GM10248 (cell line): ENCODE results near the gene ADAMTS6.

ENCODE experiments used
- CTCF ChIA-PET: fragments of 300-600 bp; sonication (Branson Sonifier 250); formaldehyde crosslinking; extraction: SDS; loops from one replicate; lab custom pipeline; 2021; ENCODE audit warnings: antibody characterized with exemption; lab: Yijun Ruan, JAX
- POLR2A ChIA-PET: fragments of 350-650 bp; sonication (Branson Sonifier 250); formaldehyde crosslinking; extraction: SDS; loops from one replicate; lab custom pipeline; 2020; ENCODE audit warnings: antibody characterized with exemption; lab: Yijun Ruan, JAX
- DNase-seq: peaks from one replicate; pipeline ENCODE4 v3.0.0; 2012; ENCODE audit errors: extremely low spot score
- TF ChIP-seq, protein P1 (sequence below): IDR thresholded peaks from 2 replicates; pipeline ENCODE4 v1.5.1; 2012; ENCODE audit warnings: mild to moderate bottlenecking, low read depth; ENCODE audit errors: extremely low read depth, missing control alignments, control extremely low read depth

The ADAMTS6 gene

DNA sequence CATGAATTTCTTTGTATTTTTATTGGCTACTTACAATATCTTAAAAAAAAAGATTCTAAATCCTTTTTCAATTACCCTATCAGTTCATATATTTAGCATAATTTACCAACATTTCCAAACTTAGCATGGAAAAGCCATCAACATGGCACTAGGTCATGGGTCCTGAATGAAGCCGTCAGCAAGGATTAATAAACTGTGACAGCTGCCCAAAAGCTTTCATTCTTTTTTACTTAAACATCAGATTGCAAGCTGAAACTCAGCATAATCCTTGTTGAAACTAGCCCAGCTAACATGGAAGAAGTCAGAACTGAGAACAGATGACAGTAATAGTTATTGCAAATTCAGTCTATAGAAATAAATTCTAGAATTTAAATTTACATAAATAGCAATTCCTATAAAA, 209.8 kb downstream of the ADAMTS6 start:
- CTCF ChIA-PET: interaction anchor here (1.5 kb wide), 1 partner anchor 16 kb away, joined by 5 read pairs; no protein-coding TSS in a partner anchor
- TF ChIP-seq, protein P1, sequence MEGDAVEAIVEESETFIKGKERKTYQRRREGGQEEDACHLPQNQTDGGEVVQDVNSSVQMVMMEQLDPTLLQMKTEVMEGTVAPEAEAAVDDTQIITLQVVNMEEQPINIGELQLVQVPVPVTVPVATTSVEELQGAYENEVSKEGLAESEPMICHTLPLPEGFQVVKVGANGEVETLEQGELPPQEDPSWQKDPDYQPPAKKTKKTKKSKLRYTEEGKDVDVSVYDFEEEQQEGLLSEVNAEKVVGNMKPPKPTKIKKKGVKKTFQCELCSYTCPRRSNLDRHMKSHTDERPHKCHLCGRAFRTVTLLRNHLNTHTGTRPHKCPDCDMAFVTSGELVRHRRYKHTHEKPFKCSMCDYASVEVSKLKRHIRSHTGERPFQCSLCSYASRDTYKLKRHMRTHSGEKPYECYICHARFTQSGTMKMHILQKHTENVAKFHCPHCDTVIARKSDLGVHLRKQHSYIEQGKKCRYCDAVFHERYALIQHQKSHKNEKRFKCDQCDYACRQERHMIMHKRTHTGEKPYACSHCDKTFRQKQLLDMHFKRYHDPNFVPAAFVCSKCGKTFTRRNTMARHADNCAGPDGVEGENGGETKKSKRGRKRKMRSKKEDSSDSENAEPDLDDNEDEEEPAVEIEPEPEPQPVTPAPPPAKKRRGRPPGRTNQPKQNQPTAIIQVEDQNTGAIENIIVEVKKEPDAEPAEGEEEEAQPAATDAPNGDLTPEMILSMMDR: no peak
- no peak for DNase-seq
- POLR2A ChIA-PET: no interaction called here

DNA sequence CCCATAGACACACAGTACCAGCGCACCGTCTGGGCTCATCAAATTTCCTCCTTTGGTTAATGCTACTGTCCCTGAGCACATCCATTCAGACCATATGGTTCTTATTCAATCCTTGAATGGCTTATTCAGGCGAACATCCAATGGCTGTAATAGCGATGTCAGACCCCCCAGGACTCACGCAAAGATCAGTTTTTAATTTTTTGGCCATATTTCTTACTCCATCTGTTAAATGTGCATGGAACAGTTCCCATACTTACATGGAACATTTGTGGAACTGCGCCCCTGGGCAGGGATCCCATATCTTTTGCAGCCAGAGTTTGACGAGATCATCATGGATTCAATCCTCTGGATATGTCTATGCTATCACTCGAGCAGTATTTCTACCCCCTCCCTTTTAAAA, 213.2 kb downstream of the ADAMTS6 start:
- CTCF ChIA-PET: interaction anchor here (0.8 kb wide), 1 partner anchor 32 kb away, joined by 3 read pairs; no protein-coding TSS in a partner anchor
- POLR2A ChIA-PET: no interaction called here
- TF ChIP-seq, protein P1: no peak
- no peak for DNase-seq

DNA sequence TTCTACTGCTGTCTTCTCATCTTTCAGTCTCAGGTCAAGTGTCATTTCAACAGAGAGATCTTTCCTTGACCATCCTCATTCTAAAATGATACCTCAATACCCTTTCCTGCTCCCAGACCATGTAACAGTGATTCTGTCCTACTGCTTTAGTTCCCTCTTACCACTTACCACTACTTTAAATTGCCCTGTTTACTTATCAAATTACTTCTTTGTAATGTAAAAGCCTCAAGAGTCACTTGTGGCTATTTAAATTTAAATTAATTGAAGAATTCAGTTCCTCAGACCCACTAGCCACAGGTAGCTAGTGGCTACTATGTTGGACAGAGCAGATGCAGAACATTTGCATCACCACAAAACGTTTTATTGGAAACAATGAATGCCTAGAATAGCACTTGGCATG, 217.3 kb downstream of the ADAMTS6 start:
- POLR2A ChIA-PET: no interaction called here
- CTCF ChIA-PET: interaction anchor here (0.8 to 0.9 kb wide), 2 partner anchors 21 to 24 kb away, joined by 3 read pairs; no protein-coding TSS in a partner anchor
- no peak for DNase-seq
- TF ChIP-seq, protein P1: no peak

DNA sequence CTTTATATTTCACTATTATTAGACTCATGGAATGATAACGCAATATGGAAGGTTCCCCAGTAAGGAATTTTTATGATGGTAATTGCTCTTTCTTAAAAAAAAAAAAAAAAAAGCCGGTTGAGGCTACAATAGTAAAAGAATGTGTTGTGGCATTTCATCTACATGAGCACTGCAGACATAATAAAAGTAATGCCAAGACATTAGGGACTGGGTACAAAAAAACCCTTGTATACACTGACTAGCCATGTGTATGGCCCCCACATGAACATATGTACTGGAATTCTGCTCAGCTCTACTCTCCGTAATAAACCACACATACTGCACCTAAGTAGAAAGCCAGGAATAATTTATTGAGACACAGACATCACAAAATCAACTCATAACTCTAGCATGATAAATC, 218.4 kb downstream of the ADAMTS6 start:
- ChIA-PET CTCF (interaction anchor here (1.4 to 1.7 kb wide), 2 partner anchors 23 to 51 kb away, joined by 3 to 4 read pairs; no protein-coding TSS in a partner anchor), POLR2A (no interaction called here)
- DNase-seq: no peak
- TF ChIP-seq, protein P1: no peak

DNA sequence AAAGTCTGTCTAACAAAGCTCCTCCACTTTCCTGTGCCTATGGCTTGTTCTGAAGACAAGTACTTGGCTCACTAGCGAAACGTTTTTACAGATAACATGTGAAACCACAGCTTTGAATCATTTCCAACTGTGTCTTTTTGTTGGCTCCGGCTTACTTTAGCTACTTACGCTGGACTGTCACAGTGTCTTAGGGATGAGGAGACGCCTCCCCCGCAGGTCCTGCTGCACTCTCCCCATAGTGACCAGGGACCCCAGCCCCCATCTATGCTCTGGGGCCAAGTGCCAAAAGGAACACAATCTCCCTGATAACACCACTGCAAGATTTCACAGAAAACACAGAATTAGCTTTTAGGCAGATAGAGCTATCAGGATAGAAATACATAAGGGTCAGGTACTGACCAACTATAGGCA, 219.1 kb downstream of the ADAMTS6 start:
- POLR2A ChIA-PET: no interaction called here
- no peak for DNase-seq
- CTCF ChIA-PET: interaction anchor here (1.4 to 2.1 kb wide), 3 partner anchors 18 to 51 kb away, joined by 3 to 6 read pairs (median 4); no protein-coding TSS in a partner anchor
- TF ChIP-seq, protein P1: no peak

DNA sequence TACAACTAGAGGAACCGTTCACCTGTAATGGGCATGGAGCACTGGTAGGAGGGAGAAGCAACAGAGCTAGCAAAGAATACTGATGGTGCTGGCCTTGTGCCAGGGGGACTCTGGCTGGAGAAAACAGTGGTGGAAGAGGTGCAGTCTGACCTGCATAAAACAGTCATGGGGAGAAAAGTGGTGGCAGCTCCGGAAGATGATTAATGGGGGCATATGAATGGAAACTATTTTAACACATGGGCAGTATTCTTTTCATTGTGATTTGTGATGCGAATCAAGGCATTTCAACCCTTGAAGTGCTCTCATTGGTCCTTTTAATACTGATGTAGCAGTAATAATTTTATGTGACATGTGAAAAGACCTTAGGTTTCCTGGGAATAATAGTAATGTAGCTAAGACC, 219.6 kb downstream of the ADAMTS6 start:
- CTCF ChIA-PET: interaction anchor here (1.4 to 2.1 kb wide), 2 partner anchors 18 to 22 kb away, joined by 4 to 6 read pairs; no protein-coding TSS in a partner anchor
- TF ChIP-seq, protein P1: no peak
- no peak for DNase-seq
- POLR2A ChIA-PET: no interaction called here
